Measurements from ENCODE around the gene WNT2B. TPM values are rescaled to one million over a fixed set of nuclear protein-coding genes. Genes with fewer than 3 reads are reported as not detected.

Gene WNT2B
- total and polyA plus RNA-seq, 2 donors (not counting 3 experiments of a cell fraction or from before 2014, with no cell fraction given), result 1.5 to 3.6 TPM

- Histone ChIP-seq H4K20me1 (replicated peaks; ENCODE audit: control insufficient read depth, extremely low read depth, insufficient read depth, low read length) (no peaks in the 10 kb centered on the region), H3K4me1 (ENCODE audit: control insufficient read depth, extremely low read depth, insufficient read depth, low read length) (peaks cover 30% of the 10 kb centered on the region), H3K9me3 (replicated peaks; ENCODE audit: control insufficient read depth, insufficient read depth, low read length) (no peaks in the 10 kb centered on the region), H3K9me1 (replicated peaks; ENCODE audit: control insufficient read depth, extremely low read depth, insufficient read depth, low read length) (no peaks in the 10 kb centered on the region), H3K4me2 (ENCODE audit: insufficient read depth, low read length) (no peak overlapping the region), H3K79me2 (ENCODE audit: control insufficient read depth, insufficient read depth, low read length) (peaks cover 7% of the 10 kb centered on the region), H3K36me3 (ENCODE audit: control insufficient read depth in 2 of 2, extremely low read depth in 1 of 2, insufficient read depth in 2 of 2, low read length in 2 of 2) (peaks cover 9% of the 10 kb centered on the region in 2 experiments), H2AFZ (ENCODE audit: low read depth, low read length) (no peak overlapping the region), H3K27ac (ENCODE audit: insufficient read depth, low read depth, low read length) (no peak overlapping the region), H3K27me3 (ENCODE audit: control insufficient read depth in 2 of 2, insufficient read depth in 2 of 2, low read length in 2 of 2) (no peaks in the 10 kb centered on the region), H3K9ac (replicated peaks; ENCODE audit: extremely low read depth, insufficient read depth, low read length) (no peak overlapping the region), H3K4me3 (replicated peaks in 1 of 3; ENCODE audit: insufficient read depth in 1 of 3, low read depth in 1 of 3, low read length in 3 of 3) (no peak overlapping the region)
- ChIA-PET POLR2A (no interaction called here), CTCF (interaction anchor here (1.1 to 7.6 kb wide), 5 partner anchors 37 to 211 kb away, joined by 3 to 89 read pairs (median 5); no protein-coding TSS in a partner anchor)
- dilution Hi-C loops (cut with MboI; ENCODE audit: extremely low pct_ligation_motif_present, low sequenced_read_pairs), result no loop called here
- DNase-seq (ENCODE audit: low read depth, low spot score) (no peak), FAIRE-seq (no peak)
- TF ChIP-seq POLR2AphosphoS5 (IDR thresholded peaks at IDR 0.05; ENCODE audit: insufficient read depth, low read depth, low read length) (no peak), POLR2A (IDR thresholded peaks at IDR 0.05; ENCODE audit: low read depth, low read length) (no peak), JUN (IDR thresholded peaks at IDR 0.05; ENCODE audit: borderline replicate concordance, insufficient read depth, insufficient read length, low read depth) (no peak), GATA2 (IDR thresholded peaks at IDR 0.05; ENCODE audit: insufficient read depth, insufficient read length, low read depth, low read length) (no peak), MAX (IDR thresholded peaks at IDR 0.05; ENCODE audit: insufficient read depth, insufficient read length) (no peak), CTCF (IDR thresholded peaks at IDR 0.05; ENCODE audit: extremely low read depth in 1 of 2, insufficient read depth in 1 of 2, low read depth in 1 of 2, low read length in 2 of 2) (no peak), MYC (IDR thresholded peaks at IDR 0.05; ENCODE audit: low read depth, low read length) (no peak)
- intact Hi-C loops (cut with micrococcal nuclease), result no loop called here
- BruUV-seq (replicated peaks), result no TSS peak
These were observed 45.8 kb upstream of the WNT2B start for GRCh38 chr1:112462953-112463279.
